Kidney (tissue), 14 donors: Measurements from ENCODE around the gene PDE9A. TPM values are rescaled to one million over a fixed set of nuclear protein-coding genes. Genes with fewer than 3 reads are reported as not detected.
"Not testable (repeated sequence)": the region's sequence is repeated elsewhere in the genome, so short reads cannot be mapped to it uniquely, and the experiment has no call there.

Experiments used
- DNase-seq, 5 donors: peaks; one replicate each; pipeline ENCODE4 v3.0.0-alpha.2; 2013 to 2020
- FAIRE-seq: peaks from 2 replicates; lab custom pipeline; 2012; peaks lifted over from hg19 to GRCh38; lab: Jason Lieb, UNC
- H3K27ac ChIP-seq, 2 donors: one replicate each; pipeline ENCODE4 v1.7.0; 2013; ENCODE audit warnings: low read depth in 2 of 2, low read length in 2 of 2, inconsistent platforms in 1 of 2
- H3K27me3 ChIP-seq: one replicate; pipeline ENCODE4 v1.7.1; 2013; ENCODE audit warnings: low read length, inconsistent platforms; ENCODE audit not compliant: control insufficient read depth, insufficient read depth
- H3K36me3 ChIP-seq, 3 donors: one replicate each; pipeline versions ENCODE4 v1.7.0 to v1.7.1; 2013; ENCODE audit warnings: low read length in 3 of 3, control low read depth in 1 of 3, inconsistent platforms in 1 of 3; ENCODE audit not compliant: insufficient read depth in 3 of 3, control insufficient read depth in 2 of 3
- H3K4me1 ChIP-seq, 3 donors: one replicate each; pipeline versions ENCODE4 v1.7.0 to v1.7.1; 2013; ENCODE audit warnings: low read length in 3 of 3, inconsistent platforms in 1 of 3, low read depth in 1 of 3; ENCODE audit not compliant: control insufficient read depth in 2 of 3, insufficient read depth in 2 of 3
- H3K4me3 ChIP-seq, 3 donors: one replicate each; pipeline versions ENCODE4 v1.7.0 to v1.8.1; 2013; ENCODE audit warnings: low read length in 3 of 3, control low read depth in 1 of 3, inconsistent platforms in 1 of 3
- H3K9ac ChIP-seq, 3 donors: one replicate each; pipeline versions ENCODE4 v1.7.0 to v1.7.1; 2013; ENCODE audit warnings: low read length in 3 of 3, control low read depth in 1 of 3, inconsistent platforms in 1 of 3
- H3K9me3 ChIP-seq, 3 donors: one replicate each; pipeline versions ENCODE4 v1.7.0 to v1.7.1; 2013; ENCODE audit warnings: low read length in 3 of 3, control low read depth in 1 of 3, inconsistent platforms in 1 of 3; ENCODE audit not compliant: control insufficient read depth in 2 of 3, insufficient read depth in 1 of 3
- intact Hi-C: fragments of 100-400 bp; cut with DNase I; formaldehyde crosslinking; loops from one replicate; pipeline ENCODE4 v1.11.1; 2022
- polyA plus RNA-seq: library from polyadenylated mRNA; stranded (reverse); fragments of 350-450 nt; fragmentation: Illumina TruSeq; extraction: RNeasy Lipid Tissue Mini Kit (QIAGEN cat#74804); gene quantifications from one replicate; pipeline ENCODE4 v1.2.3, GENCODE V29; 2014; ENCODE audit warnings: low read depth, low replicate concordance; ENCODE audit not compliant: insufficient read depth
- total RNA-seq: library from RNA; stranded (reverse); fragmentation: NEBNext Ultra II Directional; extraction: Animal tissue kit (Norgen Biotek cat#: 25700); gene quantifications from one replicate; pipeline ENCODE4 v1.2.1, GENCODE V29; 2021
- TF ChIP-seq, protein P1 (sequence below): IDR thresholded peaks from 3 replicates; pipeline ENCODE4 v1.5.1; 2012; ENCODE audit warnings: mild to moderate bottlenecking, moderate library complexity, borderline replicate concordance; ENCODE audit not compliant: insufficient read depth; ENCODE audit errors: extremely low read depth
- donor health status: control.
- donor health status: control.
- donor health status: control.
- donor health status: control.
- donor health status: control.
- donor health status: DM: yes; HTN: yes; CAD: no.
- donor health status: Normal renal cell carcinoma (clear cell type).

The PDE9A gene
- total and polyA plus RNA-seq, 2 donors from 2014 or later = 30.1 to 39.0 TPM

DNA sequence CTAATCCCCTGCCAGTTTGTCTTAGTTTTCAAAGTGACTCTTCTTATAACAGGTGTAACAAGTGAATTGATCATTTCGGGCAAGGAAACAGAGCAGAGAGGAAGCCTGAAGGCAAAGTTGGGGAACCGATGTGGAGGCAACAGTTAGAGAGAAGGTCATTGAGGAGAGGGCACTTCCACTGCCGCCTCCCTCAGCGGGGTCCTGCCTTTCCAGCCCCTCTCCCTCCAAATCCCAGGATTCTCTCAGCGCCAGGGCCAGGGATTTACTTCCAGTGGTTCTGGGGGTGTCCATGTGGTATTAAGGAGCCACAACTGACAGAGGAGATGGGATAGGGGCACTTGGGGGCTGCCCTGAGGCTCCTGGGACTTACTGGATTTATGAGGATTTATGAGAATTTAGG is 39.7 kb upstream of the PDE9A start:
- TF ChIP-seq, protein P1, sequence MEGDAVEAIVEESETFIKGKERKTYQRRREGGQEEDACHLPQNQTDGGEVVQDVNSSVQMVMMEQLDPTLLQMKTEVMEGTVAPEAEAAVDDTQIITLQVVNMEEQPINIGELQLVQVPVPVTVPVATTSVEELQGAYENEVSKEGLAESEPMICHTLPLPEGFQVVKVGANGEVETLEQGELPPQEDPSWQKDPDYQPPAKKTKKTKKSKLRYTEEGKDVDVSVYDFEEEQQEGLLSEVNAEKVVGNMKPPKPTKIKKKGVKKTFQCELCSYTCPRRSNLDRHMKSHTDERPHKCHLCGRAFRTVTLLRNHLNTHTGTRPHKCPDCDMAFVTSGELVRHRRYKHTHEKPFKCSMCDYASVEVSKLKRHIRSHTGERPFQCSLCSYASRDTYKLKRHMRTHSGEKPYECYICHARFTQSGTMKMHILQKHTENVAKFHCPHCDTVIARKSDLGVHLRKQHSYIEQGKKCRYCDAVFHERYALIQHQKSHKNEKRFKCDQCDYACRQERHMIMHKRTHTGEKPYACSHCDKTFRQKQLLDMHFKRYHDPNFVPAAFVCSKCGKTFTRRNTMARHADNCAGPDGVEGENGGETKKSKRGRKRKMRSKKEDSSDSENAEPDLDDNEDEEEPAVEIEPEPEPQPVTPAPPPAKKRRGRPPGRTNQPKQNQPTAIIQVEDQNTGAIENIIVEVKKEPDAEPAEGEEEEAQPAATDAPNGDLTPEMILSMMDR = no peak
- H3K4me1 ChIP-seq = peaks cover 3 to 16% (median 8%) of the 10 kb centered on the region in 3 donors
- H3K4me3 ChIP-seq = peak overlapping the region in 2 of 3 donors; percentile 62 to 86
- peak overlapping the region in 2 of 3 donors; percentile 65 to 98 for H3K9ac ChIP-seq
- FAIRE-seq (no peak), DNase-seq (peak in 2 of 5 donors; percentile 23 to 40)
- no peaks in the 10 kb centered on the region for H3K27me3 ChIP-seq
- peaks cover 0 to 4% (median 0%) of the 10 kb centered on the region in 3 donors for H3K36me3 ChIP-seq
- intact Hi-C loops = no loop called here
- H3K27ac ChIP-seq = peak overlapping the region; percentile 7 to 70
- H3K9me3 ChIP-seq = peaks cover 0 to 6% (median 0%) of the 10 kb centered on the region in 3 donors

DNA sequence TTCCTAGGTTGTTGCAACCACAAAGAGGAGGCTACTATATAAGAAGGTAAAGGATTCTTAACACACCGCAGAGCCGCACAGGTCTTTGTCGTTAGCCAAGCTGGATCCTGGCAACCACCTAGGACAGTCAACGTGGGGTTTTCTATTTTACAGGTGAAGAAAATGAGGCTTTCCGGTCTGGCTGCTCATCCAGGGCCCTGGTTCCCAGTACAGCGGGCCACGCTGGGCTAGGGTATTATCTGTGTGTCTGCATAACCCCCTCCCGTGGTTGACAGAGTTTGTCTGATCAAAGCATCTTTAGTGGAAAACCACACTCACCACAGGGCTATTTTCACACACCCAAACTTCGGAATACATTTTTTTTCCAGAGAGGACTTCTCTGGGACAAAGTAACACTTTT is 39.0 kb upstream of the PDE9A start:
- Histone ChIP-seq H3K9me3 (peaks cover 0 to 6% (median 0%) of the 10 kb centered on the region in 3 donors), H3K4me3 (peak overlapping the region in 2 of 3 donors; percentile 62 to 86)
- no peak for FAIRE-seq

DNA sequence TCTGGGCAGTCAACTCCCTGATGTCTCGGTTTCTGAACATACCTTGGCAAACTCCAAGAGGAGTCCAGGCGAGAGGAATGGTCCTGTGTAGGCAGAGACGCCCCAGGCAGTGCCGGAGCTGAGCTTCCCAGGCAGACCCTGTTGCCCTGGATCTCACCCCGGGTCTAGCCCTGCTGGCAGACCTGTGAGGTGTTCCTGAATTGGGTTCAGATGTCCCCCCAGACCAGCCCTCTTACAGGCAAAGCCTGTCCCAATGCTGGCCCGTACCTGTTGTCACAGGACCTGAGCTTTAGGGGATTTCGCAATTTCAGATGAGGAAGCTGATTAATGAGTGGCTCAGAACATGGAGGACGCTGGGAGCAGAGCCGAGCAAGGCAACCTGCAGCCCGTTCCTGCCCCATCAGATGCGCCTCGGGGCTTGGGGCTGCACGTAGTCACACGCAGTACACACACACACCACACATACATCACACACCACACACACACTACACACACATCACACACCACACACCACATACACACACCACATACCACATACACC is 38.5 kb upstream of the PDE9A start:
- TF ChIP-seq, protein P1 = no peak
- H3K27me3 ChIP-seq = no peaks in the 10 kb centered on the region
- peak overlapping the region in 1 of 3 donors; percentile 98 for H3K9ac ChIP-seq
- peak overlapping the region; percentile 66 to 95 for H3K27ac ChIP-seq
- peaks cover 3 to 18% (median 14%) of the 10 kb centered on the region in 3 donors for H3K4me1 ChIP-seq
- H3K36me3 ChIP-seq = no peaks in the 10 kb centered on the region
- FAIRE-seq = no peak
- peak; percentile 59 to 88 (median 73) for DNase-seq
- intact Hi-C loops = no loop called here
- H3K9me3 ChIP-seq = peaks cover 0 to 2% (median 0%) of the 10 kb centered on the region in 3 donors
- peak overlapping the region; percentile 26 to 86 (median 62) for H3K4me3 ChIP-seq

More for the DNA sequence above, 39.0 kb upstream of the PDE9A start:
- intact Hi-C loops = no loop called here
- Histone ChIP-seq H3K27ac (peak overlapping the region; percentile 66 to 95), H3K27me3 (no peaks in the 10 kb centered on the region), H3K4me1 (peaks cover 3 to 18% (median 11%) of the 10 kb centered on the region in 3 donors), H3K36me3 (peaks cover 0 to 4% (median 0%) of the 10 kb centered on the region in 3 donors), H3K9ac (peak overlapping the region in 1 of 3 donors; percentile 98)
- DNase-seq = peak in 2 of 5 donors; percentile 19 to 29
- TF ChIP-seq, protein P1 = no peak

DNA sequence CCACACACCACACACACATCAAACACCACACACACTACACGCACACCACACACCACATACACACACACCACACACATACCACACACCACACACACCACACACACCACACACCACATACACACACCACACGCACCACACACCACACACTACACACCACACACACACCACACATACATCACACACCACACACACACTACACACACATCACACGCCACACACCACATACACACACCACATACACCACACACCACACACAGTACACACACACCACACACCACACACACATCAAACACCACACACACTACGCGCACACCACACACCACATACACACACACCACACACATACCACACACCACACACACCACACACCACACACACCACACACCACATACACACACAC is 38.0 kb upstream of the PDE9A start:
- FAIRE-seq, H3K36me3 ChIP-seq, H3K27me3 ChIP-seq, intact Hi-C loops, H3K9me3 ChIP-seq: not testable (repeated sequence)
- Histone ChIP-seq H3K4me1 (peaks cover 3 to 18% (median 14%) of the 10 kb centered on the region in 3 donors), H3K4me3 (peak overlapping the region in 2 of 3 donors; percentile 26 to 86), H3K27ac (peak overlapping the region; percentile 66 to 95), H3K9ac (peak overlapping the region in 1 of 3 donors; percentile 98)
- peak in 1 of 5 donors; percentile 0 for DNase-seq
